HUES48 (cell line): ENCODE measurements around the gene PBX4.

Source experiments
- H3K27ac ChIP-seq: one replicate; pipeline ENCODE4 v1.7.0; 2013; ENCODE audit warnings: low read depth, low read length, inconsistent platforms
- H3K27me3 ChIP-seq: 2 replicates; pipeline ENCODE4 v1.6.1; 2013; ENCODE audit warnings: mild to moderate bottlenecking, low read length; ENCODE audit not compliant: control insufficient read depth, insufficient read depth
- H3K36me3 ChIP-seq: 2 replicates; pipeline ENCODE4 v1.6.1; 2013; ENCODE audit warnings: low read length; ENCODE audit not compliant: control insufficient read depth, insufficient read depth
- H3K4me1 ChIP-seq: 2 replicates; pipeline ENCODE4 v1.6.1; 2013; ENCODE audit warnings: mild to moderate bottlenecking, low read length; ENCODE audit not compliant: control insufficient read depth, insufficient read depth
- H3K4me3 ChIP-seq: 2 replicates; pipeline ENCODE4 v1.5.1; 2013; ENCODE audit warnings: mild to moderate bottlenecking, low read depth, low read length
- H3K9ac ChIP-seq: 2 replicates; pipeline ENCODE4 v1.6.1; 2013; ENCODE audit warnings: mild to moderate bottlenecking, low read depth, low read length, moderate library complexity
- H3K9me3 ChIP-seq: 2 replicates; pipeline ENCODE4 v1.6.1; 2013; ENCODE audit warnings: low read length; ENCODE audit not compliant: control insufficient read depth, insufficient read depth

The PBX4 gene

DNA sequence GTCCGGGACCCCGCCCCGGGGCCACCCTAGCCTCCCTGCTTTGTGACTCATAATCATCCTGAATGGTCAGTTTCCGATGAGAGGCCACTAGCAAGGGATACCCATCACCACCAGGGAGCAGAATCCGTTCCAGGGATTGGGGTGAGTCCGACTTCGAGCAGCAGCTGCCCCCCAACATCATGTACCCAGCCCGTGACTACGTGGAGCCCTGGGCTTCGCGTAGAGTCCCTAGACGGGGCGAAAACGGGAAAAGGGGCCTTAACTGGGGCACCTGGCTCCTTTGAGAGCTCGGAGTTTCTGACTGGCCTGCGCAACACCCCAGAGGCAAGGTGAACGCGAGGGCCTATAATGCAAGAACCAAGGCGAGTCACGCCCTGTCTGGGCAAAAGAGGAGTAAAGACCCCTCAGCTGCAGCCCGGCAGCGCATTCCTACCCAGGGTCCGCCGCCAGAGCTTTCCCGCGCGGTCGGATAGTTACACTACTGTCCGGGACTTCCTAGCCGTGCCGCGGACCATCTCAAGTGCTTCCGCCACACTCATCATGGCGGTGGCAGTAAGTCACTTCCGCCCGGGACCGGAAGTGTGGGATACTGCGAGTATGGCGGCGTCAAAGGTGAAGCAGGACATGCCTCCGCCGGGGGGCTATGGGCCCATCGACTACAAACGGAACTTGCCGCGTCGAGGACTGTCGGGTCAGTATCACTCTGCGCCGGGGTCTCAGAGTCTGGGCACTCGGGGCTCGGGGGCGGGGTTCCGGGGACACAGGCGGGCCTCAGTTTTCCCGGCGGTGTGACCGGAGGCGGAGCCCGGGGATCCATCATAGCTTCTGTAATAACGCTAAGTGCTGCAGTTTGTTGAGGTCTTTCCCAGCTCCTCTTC is 102.6 kb downstream of the PBX4 start, which contains the start of gene NDUFA13:
Gene NDUFA13, plus strand, starts transcription at position 584 of the 878 bp plus-strand sequence. Its CDS starts 14 bp downstream, at position 598.
- H3K36me3 ChIP-seq = peaks cover 18% of the 10 kb centered on the region
- peak within 1 kb of the TSS; percentile 82 for H3K9ac ChIP-seq
- peak within 1 kb of the TSS; percentile 83 for H3K4me3 ChIP-seq
- H3K9me3 ChIP-seq = no peaks in the 10 kb centered on the region
- H3K4me1 ChIP-seq = no peaks in the 10 kb centered on the region; the same call in 1 of the 2 replicates
- no peaks in the 10 kb centered on the region for H3K27me3 ChIP-seq
- peak within 1 kb of the TSS; percentile 87 for H3K27ac ChIP-seq

DNA sequence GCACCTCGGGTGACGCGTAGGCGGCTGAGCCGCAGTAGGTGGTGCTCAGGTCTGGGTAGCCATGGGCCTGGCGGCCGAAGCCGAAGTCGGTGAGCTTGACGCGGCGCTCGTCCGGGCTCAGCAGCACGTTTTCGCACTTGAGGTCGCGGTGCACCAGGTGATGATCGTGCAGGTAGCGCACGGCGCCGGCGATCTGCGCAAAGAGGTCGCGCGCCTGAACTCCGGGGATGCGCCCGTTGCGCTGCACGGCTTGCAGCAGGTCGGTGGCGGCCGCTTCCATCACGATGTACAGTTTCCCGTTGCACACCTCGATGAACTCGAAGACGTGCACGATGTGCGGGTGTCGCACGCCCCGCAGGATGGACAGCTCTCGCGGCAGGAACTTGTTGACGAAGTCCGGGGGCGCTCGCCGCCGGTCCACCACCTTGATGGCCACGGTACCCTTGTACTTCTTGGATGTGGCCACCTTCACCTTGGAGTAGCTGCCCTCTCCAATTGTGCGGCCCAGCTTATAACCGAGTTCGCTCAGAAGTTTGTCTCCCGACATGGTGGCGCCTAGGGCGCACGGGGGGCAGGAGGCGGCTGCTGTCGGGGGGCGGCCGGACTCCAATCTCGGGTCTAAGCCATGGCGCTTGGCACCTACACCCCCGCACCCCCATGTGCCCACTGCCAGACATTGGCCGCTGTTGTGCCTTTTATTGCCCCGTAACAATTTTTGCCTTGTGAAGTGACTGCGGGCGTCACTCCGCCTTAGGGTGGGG is 103.4 kb downstream of the PBX4 start, which contains the start of gene TSSK6:
Gene TSSK6, minus strand, starts transcription at position 668 of the 761 bp plus-strand sequence. Its CDS starts 121 bp downstream, at position 547.
- no peaks in the 10 kb centered on the region for H3K9me3 ChIP-seq
- peaks cover 10% of the 10 kb centered on the region for H3K36me3 ChIP-seq
- no peaks in the 10 kb centered on the region; the same call in 1 of the 2 replicates for H3K4me1 ChIP-seq
- H3K9ac ChIP-seq = peak within 1 kb of the TSS; percentile 82
- no peaks in the 10 kb centered on the region for H3K27me3 ChIP-seq
- peak within 1 kb of the TSS; percentile 83 for H3K4me3 ChIP-seq
- H3K27ac ChIP-seq = peak within 1 kb of the TSS; percentile 87

DNA sequence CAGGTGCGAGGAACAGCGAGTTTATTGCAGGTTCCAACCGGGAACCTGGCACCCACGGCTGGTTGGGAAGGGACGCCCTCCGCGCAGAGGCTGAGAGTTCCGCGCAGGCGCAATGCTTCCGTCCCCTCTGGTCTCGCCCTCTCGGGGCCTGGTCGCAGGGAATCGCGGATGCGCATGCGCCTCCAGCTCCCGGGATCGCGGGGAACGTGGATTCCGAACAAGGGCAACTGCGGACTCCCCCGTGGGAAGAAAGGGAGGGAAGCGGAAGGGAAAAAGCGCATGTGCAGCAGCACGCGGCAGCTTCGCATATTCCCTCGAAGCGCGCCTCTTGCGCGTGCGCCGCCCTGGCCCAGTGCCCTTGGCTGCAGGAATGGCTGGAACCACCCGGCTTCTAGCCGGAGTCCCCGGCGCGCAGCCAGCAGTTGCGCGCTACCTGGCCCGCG is 104.3 kb downstream of the PBX4 start:
- no peak overlapping the region for H3K4me3 ChIP-seq
- no peaks in the 10 kb centered on the region; the same call in 1 of the 2 replicates for H3K4me1 ChIP-seq
- peaks cover 3% of the 10 kb centered on the region for H3K36me3 ChIP-seq
- no peaks in the 10 kb centered on the region for H3K9me3 ChIP-seq
- H3K27me3 ChIP-seq = no peaks in the 10 kb centered on the region
- no peak overlapping the region for H3K27ac ChIP-seq
- H3K9ac ChIP-seq = no peak overlapping the region

DNA sequence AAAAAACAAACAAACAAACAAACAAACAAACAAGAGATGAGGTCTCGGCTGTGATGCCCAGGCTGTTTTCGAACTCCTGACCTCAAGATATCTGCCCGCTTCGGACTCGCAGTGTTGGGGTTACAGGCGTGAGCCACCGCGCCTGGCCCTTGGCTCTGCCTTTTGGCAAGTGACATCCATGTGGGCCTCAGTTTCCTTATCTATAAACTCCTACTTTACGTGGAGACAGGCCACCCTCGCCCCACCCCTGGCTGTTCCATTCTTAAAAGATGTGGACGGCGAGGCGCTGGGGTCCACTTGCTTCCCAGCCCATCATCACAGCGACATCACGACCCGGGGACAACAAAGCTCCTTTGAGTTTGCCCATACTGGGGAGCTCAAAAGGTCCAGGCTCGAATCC is 104.8 kb downstream of the PBX4 start:
- Histone ChIP-seq H3K4me3 (no peak overlapping the region), H3K4me1 (no peaks in the 10 kb centered on the region; the same call in 1 of the 2 replicates), H3K27me3 (no peaks in the 10 kb centered on the region), H3K9ac (no peak overlapping the region), H3K36me3 (no peaks in the 10 kb centered on the region), H3K27ac (no peak overlapping the region), H3K9me3 (no peaks in the 10 kb centered on the region)
